Measurements from ENCODE around the gene FOXC1.

- TF ChIP-seq ATF4 (CRISPR knock-in tag; IDR thresholded peaks at IDR 0.05) (no peak), ZBTB7A (IDR thresholded peaks at IDR 0.05; ENCODE audit: borderline replicate concordance, control insufficient read depth, low read depth, low read length) (no peak), ARNT (IDR thresholded peaks at IDR 0.05) (no peak), ZNF830 (CRISPR knock-in tag; IDR thresholded peaks at IDR 0.05) (no peak), GTF2F1 (IDR thresholded peaks at IDR 0.05; ENCODE audit: low read depth, low read length) (no peak), TCF7L2 (IDR thresholded peaks at IDR 0.05; ENCODE audit: low read depth, low read length) (no peak), CBX2 (IDR thresholded peaks at IDR 0.05; ENCODE audit: insufficient read depth, low read length, poor library complexity, severe bottlenecking) (no peak)
- TF ChIP-seq, protein P1, sequence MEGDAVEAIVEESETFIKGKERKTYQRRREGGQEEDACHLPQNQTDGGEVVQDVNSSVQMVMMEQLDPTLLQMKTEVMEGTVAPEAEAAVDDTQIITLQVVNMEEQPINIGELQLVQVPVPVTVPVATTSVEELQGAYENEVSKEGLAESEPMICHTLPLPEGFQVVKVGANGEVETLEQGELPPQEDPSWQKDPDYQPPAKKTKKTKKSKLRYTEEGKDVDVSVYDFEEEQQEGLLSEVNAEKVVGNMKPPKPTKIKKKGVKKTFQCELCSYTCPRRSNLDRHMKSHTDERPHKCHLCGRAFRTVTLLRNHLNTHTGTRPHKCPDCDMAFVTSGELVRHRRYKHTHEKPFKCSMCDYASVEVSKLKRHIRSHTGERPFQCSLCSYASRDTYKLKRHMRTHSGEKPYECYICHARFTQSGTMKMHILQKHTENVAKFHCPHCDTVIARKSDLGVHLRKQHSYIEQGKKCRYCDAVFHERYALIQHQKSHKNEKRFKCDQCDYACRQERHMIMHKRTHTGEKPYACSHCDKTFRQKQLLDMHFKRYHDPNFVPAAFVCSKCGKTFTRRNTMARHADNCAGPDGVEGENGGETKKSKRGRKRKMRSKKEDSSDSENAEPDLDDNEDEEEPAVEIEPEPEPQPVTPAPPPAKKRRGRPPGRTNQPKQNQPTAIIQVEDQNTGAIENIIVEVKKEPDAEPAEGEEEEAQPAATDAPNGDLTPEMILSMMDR (IDR thresholded peaks at IDR 0.05 in 2 of 3, conservative IDR thresholded peaks at IDR 0.05 in 1 of 3; ENCODE audit: insufficient read depth in 2 of 3, low read depth in 1 of 3, low read length in 3 of 3) = no peak
Measured at GRCh38 chr6:1570848-1571247, 38.9 kb upstream of the FOXC1 start.

All from K562 (cell line).